Suppressor macrophage treated with lipopolysaccharide for 4 hours (primary cell): ENCODE results near the gene UBXN10.

Experiments used
- DNase-seq: peaks from one replicate; pipeline ENCODE4 v3.0.0-alpha.2; 2020

UBXN10 gene

GRCh38 chr1:20152599-20152930 is 33.3 kb upstream of the UBXN10 start:
- no peak for DNase-seq

GRCh38 chr1:20153000-20153418 is 32.9 kb upstream of the UBXN10 start:
- peak; percentile 29 for DNase-seq

- DNase-seq = no peak
These were observed 31.5 kb upstream of the UBXN10 start for GRCh38 chr1:20154301-20154831.

GRCh38 chr1:20158358-20159070 is 27.4 kb upstream of the UBXN10 start:
- DNase-seq = no peak

- no peak for DNase-seq
These were observed 25.9 kb upstream of the UBXN10 start for GRCh38 chr1:20160034-20160433.

- DNase-seq = no peak
These were observed 21.1 kb upstream of the UBXN10 start for GRCh38 chr1:20164694-20165202.

- DNase-seq = no peak
These were observed 20.4 kb upstream of the UBXN10 start for GRCh38 chr1:20165522-20165951.

- no peak for DNase-seq
These were observed 19.8 kb upstream of the UBXN10 start for GRCh38 chr1:20166051-20166450.

- no peak for DNase-seq
These were observed 18.8 kb upstream of the UBXN10 start for GRCh38 chr1:20167126-20167525.

GRCh38 chr1:20168564-20169491 is 17.1 kb upstream of the UBXN10 start:
- DNase-seq = no peak

- no peak for DNase-seq
These were observed 16.0 kb upstream of the UBXN10 start for GRCh38 chr1:20169932-20170331.

GRCh38 chr1:20172033-20172590 is 13.8 kb upstream of the UBXN10 start:
- DNase-seq = no peak

- DNase-seq = peak; percentile 34
These were observed 10.8 kb upstream of the UBXN10 start for GRCh38 chr1:20174937-20175666.

- DNase-seq = peak; percentile 14
These were observed 7.1 kb upstream of the UBXN10 start for GRCh38 chr1:20178634-20179370.

GRCh38 chr1:20179371-20180128 is 6.3 kb upstream of the UBXN10 start:
- no peak for DNase-seq

GRCh38 chr1:20180129-20180843 is 5.6 kb upstream of the UBXN10 start:
- DNase-seq = no peak

GRCh38 chr1:20180844-20181207 is 5.1 kb upstream of the UBXN10 start:
- DNase-seq = no peak

- no peak for DNase-seq
These were observed 3.5 kb upstream of the UBXN10 start for GRCh38 chr1:20182415-20182814.

- no peak for DNase-seq
These were observed 2.9 kb upstream of the UBXN10 start for GRCh38 chr1:20183035-20183434.

GRCh38 chr1:20183616-20184271 is 2.2 kb upstream of the UBXN10 start:
- DNase-seq = no peak
